ENCODE data around the gene CLIP1.

DNA sequence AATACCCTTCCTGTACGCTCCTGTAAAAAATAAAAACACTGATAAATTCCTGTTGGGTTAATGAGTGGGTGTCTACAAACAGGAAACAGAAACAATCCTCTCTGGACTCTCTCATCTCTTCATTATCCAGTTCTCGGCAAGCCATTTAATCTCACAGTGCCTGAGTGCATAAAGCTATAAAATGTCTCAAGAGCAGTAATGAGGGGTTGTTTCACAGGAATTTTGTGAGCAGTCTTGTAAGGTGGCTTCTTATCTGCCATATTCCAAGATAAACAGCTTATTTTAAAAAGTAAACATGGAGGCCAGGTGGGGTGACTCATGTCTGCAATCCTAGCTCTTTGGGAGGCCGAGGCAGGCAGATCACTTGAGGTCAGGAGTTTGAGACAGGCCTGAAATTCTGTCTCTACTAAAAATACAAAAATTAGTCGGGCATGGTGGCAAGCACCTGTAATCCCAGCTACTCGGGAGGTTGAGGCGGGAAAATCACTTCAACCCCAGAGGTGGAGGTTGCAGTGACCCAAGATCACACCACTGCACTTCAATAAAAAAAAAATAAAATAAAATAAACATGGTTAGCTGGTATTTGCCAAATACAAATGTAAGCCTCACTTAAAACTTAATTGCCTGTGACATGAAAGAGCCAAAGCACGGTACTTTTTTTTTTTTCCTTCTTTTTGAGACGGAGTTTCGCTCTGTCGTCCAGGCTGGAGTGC is 54.0 kb downstream of the CLIP1 start:
- no peak for TF ChIP-seq EZH2 (IDR thresholded peaks at IDR 0.05; ENCODE audit: insufficient read depth, poor library complexity, severe bottlenecking)
- no peak for TF ChIP-seq EZH2phosphoT487 (IDR thresholded peaks at IDR 0.05; ENCODE audit: insufficient read depth, low read depth)
